CD4-positive, alpha-beta T cell treated with Interleukin-12 subunit alpha and Interleukin-12 subunit beta, for 1 hour (primary cell): ENCODE data around the gene HDLBP.
A peak's percentile ranks its signal among the peaks of the same experiment; 100 is the strongest.

Experiments
- DNase-seq: peaks from one replicate; pipeline ENCODE4 v3.0.0-alpha.2; 2020

HDLBP gene, protein sequence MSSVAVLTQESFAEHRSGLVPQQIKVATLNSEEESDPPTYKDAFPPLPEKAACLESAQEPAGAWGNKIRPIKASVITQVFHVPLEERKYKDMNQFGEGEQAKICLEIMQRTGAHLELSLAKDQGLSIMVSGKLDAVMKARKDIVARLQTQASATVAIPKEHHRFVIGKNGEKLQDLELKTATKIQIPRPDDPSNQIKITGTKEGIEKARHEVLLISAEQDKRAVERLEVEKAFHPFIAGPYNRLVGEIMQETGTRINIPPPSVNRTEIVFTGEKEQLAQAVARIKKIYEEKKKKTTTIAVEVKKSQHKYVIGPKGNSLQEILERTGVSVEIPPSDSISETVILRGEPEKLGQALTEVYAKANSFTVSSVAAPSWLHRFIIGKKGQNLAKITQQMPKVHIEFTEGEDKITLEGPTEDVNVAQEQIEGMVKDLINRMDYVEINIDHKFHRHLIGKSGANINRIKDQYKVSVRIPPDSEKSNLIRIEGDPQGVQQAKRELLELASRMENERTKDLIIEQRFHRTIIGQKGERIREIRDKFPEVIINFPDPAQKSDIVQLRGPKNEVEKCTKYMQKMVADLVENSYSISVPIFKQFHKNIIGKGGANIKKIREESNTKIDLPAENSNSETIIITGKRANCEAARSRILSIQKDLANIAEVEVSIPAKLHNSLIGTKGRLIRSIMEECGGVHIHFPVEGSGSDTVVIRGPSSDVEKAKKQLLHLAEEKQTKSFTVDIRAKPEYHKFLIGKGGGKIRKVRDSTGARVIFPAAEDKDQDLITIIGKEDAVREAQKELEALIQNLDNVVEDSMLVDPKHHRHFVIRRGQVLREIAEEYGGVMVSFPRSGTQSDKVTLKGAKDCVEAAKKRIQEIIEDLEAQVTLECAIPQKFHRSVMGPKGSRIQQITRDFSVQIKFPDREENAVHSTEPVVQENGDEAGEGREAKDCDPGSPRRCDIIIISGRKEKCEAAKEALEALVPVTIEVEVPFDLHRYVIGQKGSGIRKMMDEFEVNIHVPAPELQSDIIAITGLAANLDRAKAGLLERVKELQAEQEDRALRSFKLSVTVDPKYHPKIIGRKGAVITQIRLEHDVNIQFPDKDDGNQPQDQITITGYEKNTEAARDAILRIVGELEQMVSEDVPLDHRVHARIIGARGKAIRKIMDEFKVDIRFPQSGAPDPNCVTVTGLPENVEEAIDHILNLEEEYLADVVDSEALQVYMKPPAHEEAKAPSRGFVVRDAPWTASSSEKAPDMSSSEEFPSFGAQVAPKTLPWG (N-terminal part only)

DNA sequence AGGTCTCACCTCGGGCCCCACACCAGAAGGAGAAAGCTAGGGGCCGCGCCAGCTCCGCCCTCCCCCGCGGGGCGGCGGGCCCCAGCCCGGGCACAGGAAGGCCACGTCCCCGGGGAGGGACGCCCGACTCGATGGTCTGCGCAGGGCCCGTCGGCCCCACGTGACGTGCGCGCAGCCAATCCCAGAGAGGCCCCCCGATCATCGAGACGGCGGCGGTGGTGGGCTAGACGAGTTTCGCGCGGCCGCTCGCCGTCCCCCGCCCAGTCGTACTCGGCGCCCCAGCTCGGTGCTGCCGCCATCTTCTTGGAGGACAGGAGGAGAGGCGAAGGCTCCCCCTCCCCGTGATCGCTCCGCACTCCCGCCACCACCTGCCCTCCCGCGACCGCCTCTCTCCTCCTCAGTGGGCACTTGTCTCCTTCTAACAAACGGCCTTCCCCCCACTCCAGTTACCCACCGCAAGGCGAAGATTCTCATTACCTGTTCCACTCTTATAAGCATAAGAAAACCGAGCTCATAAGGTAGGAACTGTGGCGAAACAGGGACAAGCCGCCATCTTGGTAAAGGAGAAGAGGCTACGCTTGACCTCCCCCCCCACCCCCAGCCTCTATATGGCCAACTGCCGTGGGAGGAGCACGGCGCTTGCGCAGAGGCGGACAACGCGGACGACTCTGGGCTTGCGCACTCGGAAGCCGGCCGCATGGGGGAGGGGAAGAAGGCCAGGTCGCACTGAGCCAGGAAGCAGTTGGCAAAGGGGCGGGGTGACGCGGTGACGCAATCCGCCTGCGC is at the start of gene HDLBP:
HDLBP (minus strand) TSS at position 580 of the 786 bp plus-strand sequence. CDS start 48,803 bp downstream, outside the sequence.
- DNase-seq, result peak; percentile 100

DNA sequence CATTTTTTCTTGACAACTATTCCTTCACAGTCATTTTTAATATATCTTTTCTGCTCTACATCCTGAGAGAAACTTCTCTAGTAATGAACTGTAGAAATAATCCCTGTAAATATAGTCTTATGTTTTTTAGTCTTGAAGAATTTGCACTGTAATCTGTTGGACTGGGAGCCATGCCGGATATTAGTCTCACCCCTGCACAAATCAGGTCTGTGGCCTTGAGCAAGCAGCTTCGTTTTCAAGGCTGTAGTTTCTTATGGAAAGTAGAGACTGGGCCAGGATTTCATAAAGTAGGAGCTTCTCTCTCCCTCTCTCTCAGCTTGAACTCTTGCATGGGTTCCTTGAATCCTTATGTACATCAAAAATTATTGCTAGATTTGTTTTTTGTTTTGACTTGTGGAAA is 49.3 kb upstream of the HDLBP start:
- DNase-seq, result no peak

DNA sequence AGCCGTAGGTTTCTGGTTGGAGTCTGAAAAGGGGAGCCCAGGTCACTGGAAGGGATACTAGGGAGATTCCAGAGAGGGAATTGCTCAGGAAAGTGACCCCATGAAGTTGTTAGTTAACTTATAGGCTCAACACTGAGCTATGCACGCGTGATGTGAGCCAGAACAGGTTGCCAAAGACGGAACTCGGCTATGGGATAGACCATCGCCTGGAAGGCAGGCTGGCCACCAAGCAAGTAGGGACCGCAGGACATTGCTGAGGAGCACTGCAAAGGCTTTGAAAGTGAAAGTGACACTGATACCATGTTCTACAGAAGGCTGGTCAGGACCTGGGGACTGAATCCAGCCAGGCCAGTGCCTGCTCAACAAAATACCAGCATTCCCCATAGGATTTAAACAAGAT is 48.0 kb upstream of the HDLBP start:
- DNase-seq, result no peak

DNA sequence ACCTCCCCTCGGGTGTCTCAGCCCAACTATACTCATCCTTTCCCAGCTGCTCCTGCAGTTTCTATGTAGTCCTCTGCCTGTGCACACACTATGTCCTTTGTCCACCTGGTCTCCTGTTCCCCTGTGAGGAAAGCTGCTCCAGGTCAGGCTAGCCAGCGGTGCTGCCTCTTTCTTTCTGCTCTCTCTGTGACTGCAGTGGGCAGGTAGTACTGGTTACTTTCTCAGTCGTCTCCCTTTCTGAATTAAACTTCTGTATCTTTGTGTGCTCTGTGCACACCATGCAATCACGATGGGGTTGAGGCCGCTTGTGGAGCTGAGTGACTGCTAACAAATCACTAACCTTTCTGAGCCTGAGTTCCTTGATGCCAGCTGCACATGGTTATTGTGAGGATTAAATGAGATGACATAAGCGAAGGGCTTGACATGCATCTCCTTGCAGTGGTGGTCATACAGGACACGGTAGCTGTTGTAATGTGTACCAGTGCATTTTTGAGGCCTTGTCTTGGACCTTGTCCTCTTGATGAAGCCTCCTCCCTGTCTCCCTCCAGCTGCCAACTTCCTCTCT is 44.1 kb upstream of the HDLBP start:
- no peak for DNase-seq

DNA sequence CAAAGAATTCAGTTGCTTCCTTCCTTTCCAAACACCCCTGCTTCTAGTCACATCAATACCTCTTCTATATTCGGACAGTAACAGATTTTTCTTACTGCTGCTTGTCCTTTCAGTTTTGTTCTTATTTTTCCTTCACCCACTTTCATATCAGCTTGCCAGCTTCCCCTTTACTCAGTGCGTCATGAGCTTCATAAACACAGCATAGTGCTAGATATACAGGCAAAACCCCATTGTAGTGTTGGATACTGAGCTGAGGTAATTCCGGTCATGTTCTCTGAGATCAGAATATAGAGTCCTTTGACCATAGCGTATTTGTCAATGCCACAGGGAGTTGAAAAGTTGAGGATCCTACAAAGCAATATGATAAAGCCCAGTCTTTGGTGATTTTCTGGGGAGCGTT is 43.0 kb upstream of the HDLBP start:
- DNase-seq, result no peak

DNA sequence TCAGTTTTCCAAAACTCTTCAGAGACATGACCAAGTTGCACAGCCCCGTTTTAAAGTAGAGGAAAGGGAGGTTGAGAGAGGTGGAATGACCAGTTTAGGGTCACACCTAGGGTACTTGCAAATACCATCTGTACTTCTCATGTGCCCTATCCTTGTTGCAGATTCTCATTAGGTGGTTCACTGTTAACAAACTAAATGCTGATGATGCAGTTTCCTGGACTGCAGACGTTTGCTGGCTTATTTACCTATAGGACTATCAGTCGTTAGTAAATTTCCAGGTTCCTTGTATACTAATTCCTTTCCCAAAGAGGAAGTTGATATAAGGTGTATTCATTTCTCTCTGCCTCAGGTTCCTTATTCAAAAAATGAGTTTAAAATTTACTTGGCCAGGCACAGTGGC is 42.1 kb upstream of the HDLBP start:
- DNase-seq, result no peak

DNA sequence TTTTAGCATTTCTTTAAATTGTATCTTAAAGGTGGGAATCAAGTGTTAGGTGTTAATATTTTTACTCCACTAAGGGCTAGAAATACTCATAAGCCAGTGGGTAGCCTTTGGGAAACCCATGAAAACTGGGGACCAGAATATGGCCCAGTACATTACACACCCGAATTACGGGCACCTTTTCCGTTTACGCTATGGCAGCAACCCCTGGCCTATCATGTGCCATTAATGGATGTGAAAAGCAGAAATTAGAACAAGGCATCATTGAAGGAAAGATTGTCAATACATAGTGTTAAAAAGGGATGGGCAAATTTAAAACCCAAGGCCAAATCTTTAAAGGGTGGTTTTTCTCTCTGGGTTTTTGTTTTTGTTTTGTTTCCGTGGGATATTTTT is 41.4 kb upstream of the HDLBP start:
- DNase-seq, result no peak

DNA sequence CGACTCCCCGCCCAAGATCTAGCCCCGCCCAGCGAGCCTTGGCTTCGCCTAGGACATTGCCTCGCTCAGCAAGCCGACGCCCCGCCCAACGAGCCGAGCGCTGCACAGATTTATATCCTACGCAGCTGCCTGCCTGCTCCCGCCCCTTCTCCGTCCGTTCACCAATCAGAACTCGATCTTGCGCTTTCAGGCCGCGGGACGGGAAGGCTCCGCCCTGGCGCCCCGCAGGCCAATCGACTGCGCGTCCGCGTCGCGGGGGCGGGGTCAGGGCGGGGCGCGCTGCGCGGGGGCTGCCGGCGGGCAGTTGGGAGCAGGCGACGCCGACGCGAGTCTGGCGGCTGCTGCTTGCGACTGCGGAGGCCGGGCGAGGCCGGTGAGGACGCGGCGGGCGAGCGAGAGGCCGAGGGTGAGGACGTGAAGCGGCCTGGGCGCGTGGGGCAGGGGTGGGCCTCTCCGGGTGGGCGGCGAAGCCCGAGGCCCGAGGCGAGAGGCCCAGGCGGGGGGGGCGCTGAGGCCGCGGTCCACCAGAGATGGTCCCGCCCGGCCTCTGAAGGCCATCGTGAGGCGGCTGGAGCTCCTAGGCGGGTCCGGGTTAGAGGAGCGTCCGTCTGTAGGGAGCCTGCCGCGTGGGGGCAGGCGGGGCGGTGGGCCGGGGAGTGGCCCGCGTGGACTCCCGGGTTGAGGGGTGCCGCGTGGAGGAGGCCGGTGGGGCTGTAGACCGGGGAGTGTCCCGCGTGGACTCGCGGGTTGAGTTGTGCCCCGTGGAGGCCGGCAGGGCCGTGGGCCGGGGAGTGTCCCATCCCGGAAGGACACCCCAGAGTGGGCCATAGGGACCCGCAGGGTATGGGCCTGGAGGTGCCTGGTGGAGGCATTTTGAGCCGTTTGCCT is 40.8 kb upstream of the HDLBP start, which contains the start of gene FARP2:
FARP2 (plus strand) TSS at position 303 of the 888 bp plus-strand sequence. CDS start 16,823 bp downstream, outside the sequence.
- peak; percentile 98 for DNase-seq

DNA sequence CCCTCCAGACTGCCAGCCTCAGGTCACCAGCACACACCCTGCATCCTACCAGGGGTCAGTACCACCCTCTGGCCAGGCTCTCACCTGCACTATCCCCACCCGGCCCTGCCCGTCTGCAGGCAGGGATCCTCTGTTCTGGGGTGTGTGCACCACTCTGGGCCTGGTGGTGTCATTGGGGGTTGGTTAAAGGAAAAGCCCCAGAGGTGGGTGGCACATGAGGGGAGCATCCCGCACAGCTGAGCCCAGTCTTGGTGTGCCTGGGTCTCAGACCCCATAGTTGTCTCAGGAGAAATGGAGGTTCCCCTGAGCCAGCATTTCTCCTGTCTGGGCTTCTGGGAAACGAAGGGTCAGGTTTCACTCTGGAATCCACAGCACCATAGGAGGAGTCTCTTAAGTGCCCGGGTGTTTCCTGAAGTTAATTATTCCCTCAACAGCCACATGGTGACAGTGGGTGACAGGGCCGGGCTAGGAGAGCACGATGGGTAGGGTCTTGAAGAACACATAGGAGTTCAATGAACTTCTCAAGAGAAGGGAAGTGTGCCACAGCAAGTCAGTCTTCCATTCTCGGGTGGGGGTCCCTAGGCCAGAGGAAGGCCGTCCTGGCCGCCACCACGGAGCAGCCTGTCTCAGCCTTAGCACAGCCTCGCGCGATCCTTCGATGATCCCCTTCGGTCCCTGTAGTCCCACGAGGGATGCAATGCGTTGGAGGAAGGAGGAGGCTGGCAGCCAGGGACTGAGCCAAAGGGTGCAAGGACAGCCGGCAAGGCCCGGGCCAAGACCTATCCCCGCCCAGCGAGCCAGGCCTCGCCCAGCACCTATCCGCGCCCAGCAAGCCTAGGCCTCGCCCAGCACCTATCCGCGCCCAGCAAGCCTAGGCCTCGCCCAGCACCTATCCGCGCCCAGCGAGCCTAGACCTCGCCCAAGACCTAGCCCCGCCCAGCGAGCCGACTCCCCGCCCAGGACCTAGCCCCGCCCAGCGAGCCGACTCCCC is 39.5 kb upstream of the HDLBP start:
- peak; percentile 83 for DNase-seq

DNA sequence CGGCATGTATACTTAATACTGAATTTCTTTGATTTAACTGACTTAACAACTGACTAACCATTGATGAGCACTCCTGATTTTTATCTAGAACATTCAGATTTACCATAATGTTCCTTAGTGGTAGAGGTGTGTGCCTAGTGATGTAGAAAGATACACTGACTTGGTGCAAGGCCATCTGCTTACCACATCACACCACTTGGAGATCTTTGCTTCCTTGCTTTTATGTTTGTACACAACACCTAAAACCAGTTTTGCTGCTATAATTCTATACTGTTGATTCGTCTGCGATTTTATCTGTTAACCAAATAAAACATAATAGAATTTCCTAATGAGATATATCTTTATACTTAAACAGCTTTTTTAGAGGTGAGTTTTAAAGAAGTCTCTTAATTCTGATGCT is 36.8 kb upstream of the HDLBP start:
- no peak for DNase-seq

DNA sequence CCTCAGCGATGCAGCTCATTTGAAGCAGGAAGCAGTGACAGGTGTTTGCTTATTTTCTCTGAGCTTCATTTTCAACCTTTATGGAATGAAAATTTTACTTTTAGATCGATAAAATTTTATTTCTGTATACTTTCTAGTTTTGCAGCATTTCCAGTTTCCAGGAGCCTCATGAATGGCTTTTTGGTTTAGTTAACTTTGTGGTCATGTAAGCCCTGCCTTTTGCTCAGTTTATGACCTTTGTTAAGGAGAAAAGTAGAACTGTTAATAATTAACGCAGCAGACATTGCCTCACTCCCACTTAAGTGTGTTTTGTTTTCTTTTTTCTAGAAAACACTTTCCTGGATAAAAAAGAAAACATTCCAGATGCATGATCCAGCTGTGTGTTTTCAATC is 36.2 kb upstream of the HDLBP start:
- no peak for DNase-seq

DNA sequence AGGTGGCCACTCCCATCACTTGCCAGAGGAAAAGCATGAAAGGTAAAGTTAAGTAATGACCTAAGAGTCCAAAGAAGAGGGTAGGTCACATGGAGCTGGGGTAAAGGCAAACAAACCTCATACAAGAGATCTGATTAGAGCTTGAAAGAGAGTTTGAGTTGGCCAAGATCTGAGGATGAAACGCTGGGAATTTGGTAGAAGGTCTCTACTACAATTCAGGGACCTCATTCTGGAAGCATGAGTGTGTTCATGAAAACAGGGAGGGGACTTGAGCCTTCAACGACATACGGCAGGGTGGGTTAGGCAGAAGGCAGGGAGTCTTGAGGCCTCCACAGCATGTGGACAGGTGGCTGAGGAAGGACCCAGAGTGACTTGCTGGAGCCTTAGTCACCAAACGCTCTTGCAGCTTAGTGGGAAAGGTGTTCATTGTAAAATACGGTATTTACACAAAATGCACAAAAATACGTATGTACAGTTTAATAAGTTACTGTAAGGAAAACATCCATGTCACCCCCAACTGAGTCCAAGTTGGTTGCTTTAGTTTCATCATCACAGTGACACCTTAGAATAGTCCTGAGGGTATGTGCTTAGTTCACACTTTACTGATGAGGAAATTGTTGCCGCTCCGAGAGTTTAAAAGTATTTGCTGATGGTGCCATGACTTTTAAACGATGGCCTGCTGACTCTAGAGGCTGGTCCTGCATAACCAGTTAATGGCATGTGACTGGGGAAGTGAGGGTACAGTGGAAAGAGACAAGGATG is 35.6 kb upstream of the HDLBP start:
- no peak for DNase-seq

DNA sequence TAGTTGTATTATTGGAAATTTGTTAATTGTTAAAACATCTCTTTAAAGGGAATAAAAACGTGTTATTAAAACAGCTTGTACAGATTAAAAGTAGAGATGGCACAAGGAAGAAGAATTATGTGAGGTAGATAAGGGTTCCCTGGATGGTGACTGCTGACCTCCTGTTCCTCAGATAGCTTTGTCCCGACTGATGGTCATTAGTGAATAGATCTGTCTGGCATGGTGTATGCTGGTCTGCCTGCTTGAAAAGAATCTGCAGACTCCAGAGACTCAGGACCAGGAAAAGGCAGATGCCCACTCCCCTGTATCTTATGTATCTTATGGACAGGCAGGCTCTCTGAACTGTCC is 35.0 kb upstream of the HDLBP start:
- no peak for DNase-seq

DNA sequence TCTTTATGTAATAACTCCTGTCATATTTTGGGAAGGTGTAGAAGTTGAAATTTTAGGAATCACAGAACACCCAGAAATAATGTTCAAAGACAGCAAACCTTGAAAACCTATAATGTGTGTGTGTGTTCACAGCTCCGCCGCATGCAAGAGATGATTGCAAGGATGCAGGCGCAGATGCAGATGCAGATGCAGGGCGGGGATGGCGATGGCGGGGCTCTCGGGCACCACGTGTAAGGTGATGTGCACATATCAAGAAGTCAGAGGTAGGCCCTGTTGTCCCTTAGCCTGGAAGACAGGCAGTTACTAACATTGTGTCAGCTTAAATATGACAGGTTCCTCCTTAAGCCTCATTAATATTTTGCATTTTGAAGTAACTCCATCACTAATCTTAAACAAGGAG is 34.5 kb upstream of the HDLBP start:
- DNase-seq, result no peak

DNA sequence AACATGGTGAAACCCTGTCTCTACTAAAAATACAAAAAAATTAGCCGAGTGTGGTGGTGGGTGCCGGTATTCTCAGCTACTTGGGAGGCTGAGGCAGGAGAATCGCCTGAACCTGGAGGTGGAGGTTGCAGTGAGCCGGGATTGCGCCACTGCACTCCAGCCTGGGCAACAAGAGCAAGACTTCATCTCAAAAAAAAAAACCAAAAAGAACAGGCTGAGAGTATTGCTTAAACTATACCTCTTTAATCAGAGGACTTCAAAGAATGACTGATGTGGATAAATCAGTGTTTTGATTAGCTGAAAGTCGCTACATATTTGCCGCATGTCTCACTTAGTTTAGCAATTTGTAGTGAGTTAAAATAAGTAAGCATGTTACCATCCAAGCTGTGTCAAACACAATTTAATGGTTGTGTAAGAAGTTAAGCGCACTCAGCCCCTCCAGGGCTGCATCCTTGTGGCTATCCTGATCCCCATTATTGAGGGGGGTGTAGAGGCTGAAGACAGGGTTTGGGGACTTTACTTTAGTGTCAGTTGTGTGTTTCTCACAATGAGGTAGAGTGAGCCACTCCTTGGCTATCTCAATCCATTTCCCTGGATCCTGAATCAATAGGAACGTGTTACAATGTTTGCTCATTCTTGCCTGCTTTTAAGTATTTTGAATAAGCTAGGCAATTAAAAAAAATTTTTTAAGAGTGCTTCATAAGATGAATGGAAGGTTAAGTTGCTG is 29.6 kb upstream of the HDLBP start:
- no peak for DNase-seq

DNA sequence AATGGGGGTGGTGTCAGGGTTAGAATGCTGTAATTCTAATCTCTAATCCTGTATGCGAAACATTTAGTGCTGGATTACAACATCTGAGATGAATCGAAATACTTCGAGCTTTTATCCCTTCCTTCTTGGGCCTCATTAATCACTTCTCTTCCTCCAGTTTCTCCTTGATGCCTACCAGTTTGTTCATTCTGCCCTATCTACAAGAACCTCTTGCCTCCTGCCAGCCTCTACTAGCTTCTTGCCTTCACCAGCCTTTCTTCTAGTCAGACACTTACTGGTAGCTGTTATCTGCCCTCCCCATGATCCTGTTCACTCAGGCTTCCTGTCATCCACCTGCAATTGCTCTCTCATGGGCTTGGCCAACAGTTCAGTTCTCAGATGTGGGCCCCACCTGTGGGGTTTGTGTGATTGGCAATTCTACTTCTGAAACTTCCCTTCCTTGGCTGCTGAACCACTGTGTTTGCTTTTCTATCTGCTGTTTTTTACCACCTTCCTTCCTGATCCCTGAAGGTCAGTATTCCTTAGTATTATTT is 25.2 kb upstream of the HDLBP start:
- no peak for DNase-seq

DNA sequence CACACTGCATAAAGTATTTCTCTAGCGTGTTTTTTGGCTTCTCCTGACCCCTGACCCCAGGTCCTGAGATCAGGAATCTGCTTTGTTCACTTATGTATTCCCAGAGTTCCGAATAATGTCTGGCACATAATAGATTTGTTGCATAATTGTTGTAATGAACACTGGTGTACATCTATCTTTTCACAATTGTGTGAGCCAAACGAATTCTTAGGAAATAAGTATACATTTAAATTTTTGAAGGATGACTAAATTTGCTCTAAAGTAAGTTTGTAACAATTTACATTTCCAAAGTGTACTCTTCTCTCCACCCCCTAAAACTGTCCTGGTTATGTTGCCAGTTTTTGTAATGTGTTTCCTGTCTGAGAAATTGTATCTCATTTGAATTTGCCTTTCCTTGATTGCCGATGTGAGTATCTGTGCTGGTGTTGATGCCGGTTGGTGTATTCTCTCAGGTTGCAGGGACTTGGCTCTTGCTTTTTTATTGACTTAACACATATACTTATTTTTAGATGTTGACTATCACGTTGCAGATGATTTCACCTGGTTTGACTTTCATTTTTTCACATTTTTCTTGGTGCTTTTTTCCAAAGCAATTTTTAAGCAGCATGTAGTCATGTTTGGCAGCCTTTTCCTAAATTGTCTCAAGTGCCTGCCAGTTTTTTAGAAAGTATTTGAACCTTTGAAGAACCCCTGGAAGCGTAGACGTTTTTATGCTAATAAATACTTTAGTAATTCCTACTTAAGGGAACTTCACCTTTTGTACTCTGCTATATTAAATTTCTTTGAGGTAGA is 24.6 kb upstream of the HDLBP start:
- DNase-seq, result no peak
